Suprapubic skin (tissue), 4 donors: Measurements from ENCODE around the gene ILDR2. TPM values are rescaled to one million over a fixed set of nuclear protein-coding genes. Genes with fewer than 3 reads are reported as not detected.

ENCODE experiments used
- DNase-seq, 2 donors: peaks; one replicate each; pipeline ENCODE4 v3.0.0-alpha.2; 2019; ENCODE audit warnings: low spot score in 2 of 2
- H3K27ac ChIP-seq: fragments of 200-600 bp; sonication (generic); one replicate; pipeline ENCODE4 v1.5.1; 2019
- H3K27me3 ChIP-seq: fragments of 200-600 bp; sonication (generic); one replicate; pipeline ENCODE4 v1.5.1; 2019
- H3K36me3 ChIP-seq: fragments of 200-600 bp; sonication (generic); one replicate; pipeline ENCODE4 v1.5.1; 2019
- H3K4me1 ChIP-seq: fragments of 200-600 bp; sonication (generic); one replicate; pipeline ENCODE4 v1.5.1; 2019
- H3K4me3 ChIP-seq: fragments of 200-600 bp; sonication (generic); one replicate; pipeline ENCODE4 v1.5.1; 2019; ENCODE audit warnings: mild to moderate bottlenecking
- H3K9me3 ChIP-seq: fragments of 200-600 bp; sonication (generic); one replicate; pipeline ENCODE4 v1.5.1; 2019
- CTCF ChIP-seq, 2 donors: fragments of 200-600 bp in 1 of 2; fragments of 450-650 bp in 1 of 2; sonication (generic) in 1 of 2; IDR thresholded peaks; one replicate each; pipeline ENCODE4 v1.5.1; 2016 to 2019; ENCODE audit warnings: antibody characterized with exemption in 2 of 2, mild to moderate bottlenecking in 1 of 2, moderate library complexity in 1 of 2
- EP300 ChIP-seq: sonication (generic); formaldehyde crosslinking; IDR thresholded peaks from one replicate; pipeline ENCODE4 v1.6.1; 2017; ENCODE audit warnings: antibody characterized with exemption
- POLR2A ChIP-seq, 2 donors: fragments of 450-650 bp; IDR thresholded peaks; one replicate each; pipeline ENCODE4 v1.6.1; 2017; ENCODE audit warnings: antibody characterized with exemption in 2 of 2, mild to moderate bottlenecking in 2 of 2, moderate library complexity in 2 of 2
- POLR2AphosphoS5 ChIP-seq, 3 donors: sonication (generic); formaldehyde crosslinking; IDR thresholded peaks; one replicate each; pipeline ENCODE4 v1.6.1; 2017; ENCODE audit warnings: antibody characterized with exemption in 3 of 3
- WGBS: methylation state at CpG from one replicate; pipeline ENCODE4 v1.1.5; 2018; 5-methylcytosine and 5-hydroxymethylcytosine counted together
- total RNA-seq, 4 donors: library from RNA; depleted of rRNA; stranded (reverse); fragments of >200 nt; gene quantifications; one replicate each; pipeline ENCODE4 v1.1.0, GENCODE V29; 2016

Gene ILDR2
- total RNA-seq, 4 donors from 2014 or later: 0.47 to 0.70 (median 0.48) TPM; not detected in 1

- H3K4me3 ChIP-seq: no peak overlapping the region
- no peak overlapping the region for H3K27ac ChIP-seq
- no peak for DNase-seq
- no peaks in the 10 kb centered on the region for H3K9me3 ChIP-seq
- no peaks in the 10 kb centered on the region for H3K4me1 ChIP-seq
- no peak for TF ChIP-seq EP300
- no peak for TF ChIP-seq CTCF (IDR thresholded peaks at IDR 0.05)
- no peak for TF ChIP-seq POLR2AphosphoS5 (IDR thresholded peaks at IDR 0.05)
- no peak for TF ChIP-seq POLR2A (IDR thresholded peaks at IDR 0.05)
- no peaks in the 10 kb centered on the region for H3K36me3 ChIP-seq
- 79% methylated on average over 1 of the region's 1 CpG for WGBS
- peaks cover 5% of the 10 kb centered on the region for H3K27me3 ChIP-seq
These were observed 36.3 kb upstream of the ILDR2 start for GRCh38 chr1:167011560-167012191.

- DNase-seq: no peak
- 76% methylated on average over 2 of the region's 2 CpGs for WGBS
These were observed 28.4 kb upstream of the ILDR2 start for GRCh38 chr1:167003711-167004110.

GRCh38 chr1:167002354-167002753, 27.0 kb upstream of the ILDR2 start:
- Histone ChIP-seq H3K4me3 (no peak overlapping the region), H3K27ac (no peak overlapping the region), H3K9me3 (peaks cover 5% of the 10 kb centered on the region), H3K27me3 (no peaks in the 10 kb centered on the region), H3K4me1 (no peaks in the 10 kb centered on the region), H3K36me3 (no peaks in the 10 kb centered on the region)
- no peak for TF ChIP-seq POLR2AphosphoS5 (IDR thresholded peaks at IDR 0.05)
- TF ChIP-seq POLR2A (IDR thresholded peaks at IDR 0.05): no peak
- TF ChIP-seq CTCF (IDR thresholded peaks at IDR 0.05): no peak
- no peak for TF ChIP-seq EP300
- no peak for DNase-seq
- WGBS: 78% methylated on average over 2 of the region's 2 CpGs

More at GRCh38 chr1:167003711-167004110, 28.4 kb upstream of the ILDR2 start:
- Histone ChIP-seq H3K36me3 (no peaks in the 10 kb centered on the region), H3K9me3 (peaks cover 5% of the 10 kb centered on the region), H3K27ac (no peak overlapping the region), H3K27me3 (no peaks in the 10 kb centered on the region), H3K4me1 (no peaks in the 10 kb centered on the region), H3K4me3 (no peak overlapping the region)
- no peak for TF ChIP-seq CTCF (IDR thresholded peaks at IDR 0.05)
- TF ChIP-seq POLR2A (IDR thresholded peaks at IDR 0.05): no peak
- no peak for TF ChIP-seq EP300
- no peak for TF ChIP-seq POLR2AphosphoS5 (IDR thresholded peaks at IDR 0.05)

DNA sequence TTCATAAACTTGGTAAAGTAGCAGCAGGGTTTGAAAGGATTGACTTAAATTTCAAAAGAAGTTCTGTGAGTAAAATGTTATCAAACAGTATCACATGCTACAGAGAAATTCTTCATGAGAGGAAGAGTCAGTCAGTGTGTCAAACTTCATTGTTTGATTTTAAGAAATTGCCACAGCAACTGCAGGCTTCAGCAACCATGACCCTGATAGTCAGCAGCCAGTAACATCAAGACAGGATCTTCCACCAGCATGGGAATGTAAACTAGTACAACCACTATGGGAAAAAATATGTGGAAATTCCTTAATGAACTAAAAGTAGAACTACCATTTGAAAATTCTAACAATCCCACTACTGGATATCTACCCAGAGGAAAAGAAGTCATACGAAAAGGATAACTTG, 25.2 kb upstream of the ILDR2 start:
- no peak for DNase-seq
- H3K4me3 ChIP-seq: no peak overlapping the region
- H3K27me3 ChIP-seq: no peaks in the 10 kb centered on the region
- WGBS: 63% methylated on average over 1 of the region's 1 CpG
- no peaks in the 10 kb centered on the region for H3K36me3 ChIP-seq
- H3K4me1 ChIP-seq: no peaks in the 10 kb centered on the region
- peaks cover 5% of the 10 kb centered on the region for H3K9me3 ChIP-seq
- no peak overlapping the region for H3K27ac ChIP-seq
- TF ChIP-seq POLR2AphosphoS5 (IDR thresholded peaks at IDR 0.05): no peak
- TF ChIP-seq EP300: no peak
- no peak for TF ChIP-seq POLR2A (IDR thresholded peaks at IDR 0.05)
- TF ChIP-seq CTCF (IDR thresholded peaks at IDR 0.05): no peak

- DNase-seq: no peak
- H3K4me1 ChIP-seq: no peaks in the 10 kb centered on the region
- no peaks in the 10 kb centered on the region for H3K27me3 ChIP-seq
- WGBS: 81% methylated on average over 3 of the region's 3 CpGs
- peaks cover 5% of the 10 kb centered on the region for H3K9me3 ChIP-seq
- H3K4me3 ChIP-seq: no peak overlapping the region
- no peaks in the 10 kb centered on the region for H3K36me3 ChIP-seq
- no peak overlapping the region for H3K27ac ChIP-seq
- TF ChIP-seq POLR2A (IDR thresholded peaks at IDR 0.05) (no peak), CTCF (IDR thresholded peaks at IDR 0.05) (no peak), EP300 (no peak), POLR2AphosphoS5 (IDR thresholded peaks at IDR 0.05) (no peak)
These were observed 24.2 kb upstream of the ILDR2 start for GRCh38 chr1:166999500-167000055.
